Breast epithelium (tissue), 4 donors: ENCODE data around the gene DGKE. TPM values are rescaled to one million over a fixed set of nuclear protein-coding genes. Genes with fewer than 3 reads are reported as not detected.

ENCODE experiments used
- DNase-seq, 2 donors: peaks; one replicate each; pipeline ENCODE4 v3.0.0-alpha.2; 2019; ENCODE audit warnings: low spot score in 2 of 2
- H3K27ac ChIP-seq, 2 donors: fragments of 200-600 bp; sonication (generic) in 1 of 2; one replicate each; pipeline ENCODE4 v1.5.1; 2016 to 2019; ENCODE audit warnings: mild to moderate bottlenecking in 1 of 2
- H3K27me3 ChIP-seq, 2 donors: fragments of 200-600 bp; sonication (generic) in 1 of 2; one replicate each; pipeline versions ENCODE4 v1.5.1 to v1.6.0; 2017 to 2019; ENCODE audit warnings: control low read depth in 1 of 2, mild to moderate bottlenecking in 1 of 2
- H3K36me3 ChIP-seq: fragments of 200-600 bp; one replicate; pipeline ENCODE4 v1.5.1; 2019
- H3K4me1 ChIP-seq, 2 donors: fragments of 200-600 bp; sonication (generic); one replicate each; pipeline ENCODE4 v1.5.1; 2016 to 2019; ENCODE audit warnings: control low read depth in 1 of 2
- H3K4me3 ChIP-seq, 3 donors: fragments of 200-600 bp; sonication (generic); 1 replicate in 2 of 3; 2 replicates in 1 of 3; pipeline ENCODE4 v1.5.1; 2016 to 2019; ENCODE audit warnings: mild to moderate bottlenecking in 3 of 3, moderate library complexity in 2 of 3
- H3K9me3 ChIP-seq, 2 donors: fragments of 200-600 bp; sonication (generic) in 1 of 2; one replicate each; pipeline ENCODE4 v1.5.1; 2016 to 2019; ENCODE audit warnings: control low read depth in 1 of 2
- CTCF ChIP-seq, 3 donors: fragments of 450-650 bp; IDR thresholded peaks; one replicate each; pipeline ENCODE4 v1.5.1; 2016 to 2017; ENCODE audit warnings: antibody characterized with exemption in 3 of 3, mild to moderate bottlenecking in 3 of 3, moderate library complexity in 3 of 3
- POLR2A ChIP-seq: fragments of 450-650 bp; IDR thresholded peaks from one replicate; pipeline ENCODE4 v1.6.1; 2016; ENCODE audit warnings: antibody characterized with exemption, mild to moderate bottlenecking, moderate library complexity
- POLR2AphosphoS5 ChIP-seq, 3 donors: sonication (generic); formaldehyde crosslinking; IDR thresholded peaks; one replicate each; pipeline ENCODE4 v1.6.1; 2017; ENCODE audit warnings: antibody characterized with exemption in 3 of 3
- intact Hi-C: fragments of 100-400 bp; cut with DNase I; formaldehyde crosslinking; loops from one replicate; pipeline ENCODE4 v1.15.1; 2023; ENCODE audit warnings: low total_unique reads
- total RNA-seq, 3 donors: library from RNA; depleted of rRNA; stranded (reverse); fragments of >200 nt; gene quantifications; one replicate each; pipeline ENCODE4 v1.1.0, GENCODE V29; 2016

Gene DGKE
- total RNA-seq, 3 donors from 2014 or later: 7.0 to 13.8 (median 11.9) TPM

GRCh38 chr17:56820207-56820606 is 13.7 kb upstream of the DGKE start:
- no peaks in the 10 kb centered on the region for H3K27me3 ChIP-seq
- intact Hi-C loops: no loop called here
- H3K4me1 ChIP-seq: no peaks in the 10 kb centered on the region
- TF ChIP-seq POLR2AphosphoS5 (IDR thresholded peaks at IDR 0.05) (no peak), POLR2A (no peak), CTCF (IDR thresholded peaks at IDR 0.05) (no peak)
- H3K27ac ChIP-seq: no peak overlapping the region
- no peak for DNase-seq
- H3K36me3 ChIP-seq: no peaks in the 10 kb centered on the region
- no peaks in the 10 kb centered on the region for H3K9me3 ChIP-seq
- no peak overlapping the region for H3K4me3 ChIP-seq

GRCh38 chr17:56821847-56822534 is 12.0 kb upstream of the DGKE start:
- H3K27ac ChIP-seq: no peak overlapping the region
- intact Hi-C loops: no loop called here

GRCh38 chr17:56822725-56823124 is 11.2 kb upstream of the DGKE start:
- intact Hi-C loops: no loop called here
- Histone ChIP-seq H3K4me3 (no peak overlapping the region), H3K27ac (no peak overlapping the region), H3K27me3 (no peaks in the 10 kb centered on the region), H3K4me1 (no peaks in the 10 kb centered on the region), H3K36me3 (no peaks in the 10 kb centered on the region), H3K9me3 (no peaks in the 10 kb centered on the region)
- no peak for DNase-seq
- TF ChIP-seq POLR2A (no peak), CTCF (IDR thresholded peaks at IDR 0.05) (no peak), POLR2AphosphoS5 (IDR thresholded peaks at IDR 0.05) (no peak)

More at GRCh38 chr17:56821847-56822534, 12.0 kb upstream of the DGKE start:
- Histone ChIP-seq H3K4me3 (no peak overlapping the region), H3K27me3 (no peaks in the 10 kb centered on the region), H3K9me3 (no peaks in the 10 kb centered on the region), H3K36me3 (no peaks in the 10 kb centered on the region), H3K4me1 (no peaks in the 10 kb centered on the region)
- DNase-seq: no peak
- no peak for TF ChIP-seq POLR2AphosphoS5 (IDR thresholded peaks at IDR 0.05)
- no peak for TF ChIP-seq POLR2A
- TF ChIP-seq CTCF (IDR thresholded peaks at IDR 0.05): no peak

GRCh38 chr17:56823848-56824247 is 10.1 kb upstream of the DGKE start:
- intact Hi-C loops: no loop called here
- H3K27ac ChIP-seq: no peak overlapping the region
- H3K4me1 ChIP-seq: no peaks in the 10 kb centered on the region
- no peaks in the 10 kb centered on the region for H3K9me3 ChIP-seq
- DNase-seq: no peak
- no peak overlapping the region for H3K4me3 ChIP-seq
- H3K27me3 ChIP-seq: no peaks in the 10 kb centered on the region
- no peaks in the 10 kb centered on the region for H3K36me3 ChIP-seq
- no peak for TF ChIP-seq CTCF (IDR thresholded peaks at IDR 0.05)
- TF ChIP-seq POLR2A: no peak
- no peak for TF ChIP-seq POLR2AphosphoS5 (IDR thresholded peaks at IDR 0.05)

- no peaks in the 10 kb centered on the region for H3K36me3 ChIP-seq
- no peak overlapping the region for H3K4me3 ChIP-seq
- no peak overlapping the region for H3K27ac ChIP-seq
- intact Hi-C loops: no loop called here
- TF ChIP-seq CTCF (IDR thresholded peaks at IDR 0.05) (no peak), POLR2AphosphoS5 (IDR thresholded peaks at IDR 0.05) (no peak), POLR2A (no peak)
- H3K27me3 ChIP-seq: no peaks in the 10 kb centered on the region
- no peaks in the 10 kb centered on the region for H3K9me3 ChIP-seq
- DNase-seq: no peak
- H3K4me1 ChIP-seq: no peaks in the 10 kb centered on the region
Observed at GRCh38 chr17:56824503-56824902, 9.4 kb upstream of the DGKE start.
